Erythroblast (primary cell): ENCODE results near the gene GAREM1.

ENCODE experiments used
- GATA1 ChIP-seq: IDR thresholded peaks from 2 replicates; pipeline ENCODE4 v1.6.1; 2011; ENCODE audit warnings: low read depth, mild to moderate bottlenecking, control low read depth, low read length, moderate library complexity
- POLR2A ChIP-seq: IDR thresholded peaks from 2 replicates; pipeline ENCODE4 v1.6.1; 2011; ENCODE audit warnings: mild to moderate bottlenecking, low read length

- TF ChIP-seq POLR2A: no peak
- no peak for TF ChIP-seq GATA1
Measured at GRCh38 chr18:32358529-32358928, 112.2 kb downstream of the GAREM1 start.
